Thyroid gland (tissue), 4 donors: ENCODE measurements around the gene VOPP1. TPM values are rescaled to one million over a fixed set of nuclear protein-coding genes. Genes with fewer than 3 reads are reported as not detected.

ENCODE experiments used
- DNase-seq, 2 donors: peaks; one replicate each; pipeline ENCODE4 v3.0.0-alpha.2; 2019
- H3K27ac ChIP-seq, 3 donors: fragments of 200-600 bp; sonication (generic); 1 replicate in 2 of 3; 2 replicates in 1 of 3; pipeline ENCODE4 v1.5.1; 2016 to 2019; ENCODE audit warnings: mild to moderate bottlenecking in 1 of 3, moderate library complexity in 1 of 3
- H3K27me3 ChIP-seq: fragments of 200-600 bp; sonication (generic); one replicate; pipeline ENCODE4 v1.5.1; 2019
- H3K36me3 ChIP-seq, 2 donors: fragments of 200-600 bp; sonication (generic); one replicate each; pipeline ENCODE4 v1.5.1; 2016 to 2019
- H3K4me1 ChIP-seq, 2 donors: fragments of 200-600 bp; sonication (generic); one replicate each; pipeline ENCODE4 v1.5.1; 2017 to 2019
- H3K4me3 ChIP-seq, 3 donors: fragments of 200-600 bp; sonication (generic); replicated peaks in 1 of 3; 1 replicate in 2 of 3; 2 replicates in 1 of 3; pipeline ENCODE4 v1.5.1; 2016; ENCODE audit warnings: mild to moderate bottlenecking in 1 of 3
- H3K9me3 ChIP-seq: fragments of 200-600 bp; sonication (generic); one replicate; pipeline ENCODE4 v1.5.1; 2017
- CTCF ChIP-seq, 6 experiments: fragments of 200-600 bp in 3 of 6; fragments of 450-650 bp in 3 of 6; sonication (generic) in 3 of 6; IDR thresholded peaks; one replicate each; pipeline ENCODE4 v1.5.1; 2016 to 2019; ENCODE audit warnings: antibody characterized with exemption in 6 of 6, mild to moderate bottlenecking in 2 of 6, inconsistent platforms in 1 of 6, moderate library complexity in 1 of 6
- POLR2A ChIP-seq, 2 donors: fragments of 450-650 bp; IDR thresholded peaks; one replicate each; pipeline ENCODE4 v1.6.1; 2017; ENCODE audit warnings: antibody characterized with exemption in 2 of 2, mild to moderate bottlenecking in 2 of 2, moderate library complexity in 1 of 2
- WGBS, 2 donors: methylation state at CpG; one replicate each; pipeline ENCODE4 v1.1.5; 2017; 5-methylcytosine and 5-hydroxymethylcytosine counted together
- intact Hi-C: fragments of 100-400 bp; cut with DNase I; formaldehyde crosslinking; loops from one replicate; pipeline ENCODE4 v1.15.1; 2023
- total RNA-seq, 4 donors: library from RNA; depleted of rRNA; stranded (reverse); fragments of >200 nt; gene quantifications; one replicate each; pipeline ENCODE4 v1.2.3, GENCODE V29; 2016

VOPP1 gene
- total RNA-seq, 4 donors from 2014 or later: 42.6 to 58.0 (median 46.2) TPM

DNA sequence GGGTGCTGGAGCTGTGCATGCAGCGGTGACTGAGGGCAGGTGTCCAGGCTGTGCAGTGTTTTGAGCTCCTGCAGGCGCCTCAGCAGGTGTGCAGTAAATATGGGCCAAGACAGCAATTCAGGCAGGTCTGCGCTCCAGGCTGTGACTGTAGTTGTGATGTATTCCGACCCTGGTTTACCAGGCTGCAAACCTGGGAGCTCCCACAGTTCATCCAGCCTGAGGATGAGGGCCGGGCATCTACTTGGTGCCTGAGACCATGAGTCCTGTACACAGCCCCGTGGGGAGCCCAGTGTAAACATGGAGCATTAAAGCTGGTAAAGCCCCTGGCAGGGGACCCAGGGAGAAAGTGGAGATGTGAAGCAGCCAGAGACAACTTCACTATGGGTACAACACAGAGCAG is 82.8 kb downstream of the VOPP1 start:
- Histone ChIP-seq H3K9me3 (no peaks in the 10 kb centered on the region), H3K4me3 (no peak overlapping the region), H3K36me3 (peaks cover 6% of the 10 kb centered on the region in 2 donors), H3K27me3 (no peaks in the 10 kb centered on the region), H3K4me1 (no peaks in the 10 kb centered on the region), H3K27ac (no peak overlapping the region)
- intact Hi-C loops: no loop called here
- DNase-seq: no peak
- WGBS, 2 donors: 87 to 96% methylated on average over 6 of the region's 6 CpGs
- TF ChIP-seq POLR2A (IDR thresholded peaks at IDR 0.05) (no peak), CTCF (IDR thresholded peaks at IDR 0.05) (no peak)

DNA sequence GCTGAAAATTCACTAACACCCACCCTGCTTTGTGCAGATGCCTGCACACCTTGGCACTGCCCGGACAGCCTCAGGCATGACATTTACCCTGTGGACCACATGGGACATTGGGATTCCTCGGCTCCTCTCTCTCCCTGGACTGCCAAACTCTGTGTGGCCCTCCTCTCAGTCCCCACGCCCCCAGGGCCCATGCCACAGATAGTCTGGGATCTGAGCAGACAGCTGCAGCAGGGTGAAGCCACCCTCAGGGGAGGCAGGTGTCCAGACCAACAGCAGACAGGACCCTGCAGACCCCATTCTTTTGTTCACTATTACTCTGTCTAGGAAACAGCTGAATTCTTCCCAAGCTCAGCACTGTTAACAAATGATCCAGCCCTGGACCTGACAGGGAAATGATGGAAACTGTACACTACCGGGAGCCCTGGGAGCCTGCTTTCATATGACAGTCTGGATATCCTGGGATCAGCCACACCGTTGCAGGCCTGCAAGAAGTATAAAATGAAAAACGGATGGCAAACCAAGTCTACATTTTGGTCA is 83.4 kb downstream of the VOPP1 start:
- WGBS, 2 donors: 92 to 98% methylated on average over 5 to 6 of the region's 6 CpGs
- Histone ChIP-seq H3K4me3 (no peak overlapping the region), H3K36me3 (peaks cover 6% of the 10 kb centered on the region in 2 donors), H3K27me3 (no peaks in the 10 kb centered on the region), H3K9me3 (no peaks in the 10 kb centered on the region), H3K4me1 (no peaks in the 10 kb centered on the region), H3K27ac (no peak overlapping the region)
- DNase-seq: no peak
- intact Hi-C loops: no loop called here
- no peak for TF ChIP-seq CTCF (IDR thresholded peaks at IDR 0.05)
- no peak for TF ChIP-seq POLR2A (IDR thresholded peaks at IDR 0.05)

DNA sequence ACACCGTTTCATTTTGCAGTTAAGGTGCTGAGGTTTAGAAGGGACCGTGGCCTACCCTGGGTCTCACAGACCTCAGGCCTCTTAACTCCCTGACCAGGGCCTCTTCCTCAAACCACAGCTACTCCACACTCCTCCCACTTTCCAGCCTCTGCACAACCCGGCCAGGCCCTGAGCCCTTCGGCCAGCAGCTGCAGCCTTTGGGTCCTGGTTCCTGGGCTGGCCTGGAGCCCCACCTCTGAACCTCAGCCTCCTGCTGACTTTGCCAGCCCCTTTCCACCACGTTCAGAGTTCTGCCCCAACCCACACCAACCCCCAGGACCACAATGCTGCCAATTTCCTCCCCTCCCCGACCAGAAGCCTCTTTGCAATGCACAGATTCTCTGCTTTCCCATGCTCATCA is 84.1 kb downstream of the VOPP1 start:
- Histone ChIP-seq H3K36me3 (peaks cover 6% of the 10 kb centered on the region in 2 donors), H3K9me3 (no peaks in the 10 kb centered on the region), H3K27ac (no peak overlapping the region), H3K27me3 (no peaks in the 10 kb centered on the region), H3K4me3 (no peak overlapping the region), H3K4me1 (no peaks in the 10 kb centered on the region)
- DNase-seq: no peak
- TF ChIP-seq CTCF (IDR thresholded peaks at IDR 0.05): no peak
- TF ChIP-seq POLR2A (IDR thresholded peaks at IDR 0.05): no peak
- 84% methylated on average over 6 of the region's 6 CpGs for WGBS, 2 donors
- intact Hi-C loops: no loop called here

DNA sequence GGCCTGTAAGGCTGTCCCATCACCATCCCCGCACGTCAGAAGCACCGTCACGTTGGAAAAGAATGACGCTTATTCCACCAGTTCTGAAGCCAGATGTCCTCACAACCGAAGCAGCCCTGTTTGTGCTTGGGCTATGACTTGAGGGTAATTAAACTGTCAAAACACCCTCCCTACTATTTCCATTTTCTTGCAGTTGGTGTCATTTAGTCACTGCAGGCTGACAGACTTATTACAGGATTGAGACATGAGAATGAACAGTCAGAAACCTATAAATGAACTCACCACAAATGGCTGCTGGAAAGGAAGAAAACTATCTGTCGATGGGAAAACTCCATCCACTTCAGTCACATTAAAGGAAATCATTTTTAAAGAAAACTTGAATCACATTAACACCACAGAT is 85.3 kb downstream of the VOPP1 start:
- no peak for DNase-seq
- intact Hi-C loops: no loop called here
- Histone ChIP-seq H3K27ac (no peak overlapping the region), H3K9me3 (no peaks in the 10 kb centered on the region), H3K36me3 (peaks cover 6% of the 10 kb centered on the region in 2 donors), H3K4me3 (no peak overlapping the region), H3K27me3 (no peaks in the 10 kb centered on the region), H3K4me1 (no peaks in the 10 kb centered on the region)
- no peak for TF ChIP-seq CTCF (IDR thresholded peaks at IDR 0.05)
- no peak for TF ChIP-seq POLR2A (IDR thresholded peaks at IDR 0.05)
- WGBS, 2 donors: 94 to 96% methylated on average over 7 of the region's 7 CpGs

GRCh38 chr7:55486192-55486590 is 86.1 kb downstream of the VOPP1 start:
- WGBS, 2 donors: 70 to 87% methylated on average over 5 of the region's 5 CpGs

More at GRCh38 chr7:55486192-55486590, 86.1 kb downstream of the VOPP1 start:
- TF ChIP-seq CTCF (IDR thresholded peaks at IDR 0.05): no peak
- no peak for TF ChIP-seq POLR2A (IDR thresholded peaks at IDR 0.05)
- Histone ChIP-seq H3K4me3 (no peak overlapping the region), H3K9me3 (no peaks in the 10 kb centered on the region), H3K27me3 (no peaks in the 10 kb centered on the region), H3K36me3 (peaks cover 6% of the 10 kb centered on the region in 2 donors), H3K4me1 (no peaks in the 10 kb centered on the region), H3K27ac (no peak overlapping the region)
- DNase-seq: no peak
- intact Hi-C loops: no loop called here
